ENCODE results near the gene CENPP. TPM values are rescaled to one million over a fixed set of nuclear protein-coding genes. Genes with fewer than 3 reads are reported as not detected.

Gene CENPP
- total RNA-seq, 1 donor from 2014 or later = 1.9 TPM

DNA sequence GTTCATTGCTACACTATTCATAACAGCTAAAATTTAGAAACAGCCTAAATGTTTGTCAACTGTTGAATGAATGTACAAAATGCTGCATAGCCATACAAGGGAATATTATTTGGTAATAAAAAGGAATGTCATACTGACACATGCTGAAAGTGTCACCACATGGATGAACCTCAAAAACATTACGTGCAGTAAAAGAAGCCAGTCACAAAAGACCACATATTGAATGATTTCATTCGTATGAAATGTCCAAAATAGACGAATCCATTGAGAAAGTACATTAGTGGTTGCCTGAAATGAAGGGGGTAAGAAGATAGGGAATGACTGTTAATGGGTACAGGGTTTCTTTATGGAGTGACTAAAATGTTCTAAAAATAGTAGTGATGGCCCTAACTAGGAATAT is 221.6 kb downstream of the CENPP start:
- Histone ChIP-seq H2AFZ (ENCODE audit: low read depth, low read length) (no peak overlapping the region), H3K27me3 (ENCODE audit: insufficient read depth, low read length) (no peaks in the 10 kb centered on the region), H3K27ac (ENCODE audit: low read depth, low read length) (no peak overlapping the region), H3K9me3 (ENCODE audit: insufficient read depth, low read depth, low read length) (no peaks in the 10 kb centered on the region), H3K79me2 (ENCODE audit: insufficient read depth, low read length) (no peaks in the 10 kb centered on the region), H3K4me1 (ENCODE audit: insufficient read depth, low read length) (no peaks in the 10 kb centered on the region), H3K4me2 (ENCODE audit: low read length) (no peak overlapping the region), H3K9ac (ENCODE audit: low read length) (no peak overlapping the region), H3K36me3 (ENCODE audit: insufficient read depth, low read length) (no peaks in the 10 kb centered on the region), H4K20me1 (ENCODE audit: insufficient read depth, low read length) (no peaks in the 10 kb centered on the region), H3K4me3 (ENCODE audit: insufficient read depth, low read depth, low read length) (no peak overlapping the region)
- H3K27ac Mint-ChIP-seq (ENCODE audit: unreplicated experiment) = no peak overlapping the region
- TF ChIP-seq, protein P1, sequence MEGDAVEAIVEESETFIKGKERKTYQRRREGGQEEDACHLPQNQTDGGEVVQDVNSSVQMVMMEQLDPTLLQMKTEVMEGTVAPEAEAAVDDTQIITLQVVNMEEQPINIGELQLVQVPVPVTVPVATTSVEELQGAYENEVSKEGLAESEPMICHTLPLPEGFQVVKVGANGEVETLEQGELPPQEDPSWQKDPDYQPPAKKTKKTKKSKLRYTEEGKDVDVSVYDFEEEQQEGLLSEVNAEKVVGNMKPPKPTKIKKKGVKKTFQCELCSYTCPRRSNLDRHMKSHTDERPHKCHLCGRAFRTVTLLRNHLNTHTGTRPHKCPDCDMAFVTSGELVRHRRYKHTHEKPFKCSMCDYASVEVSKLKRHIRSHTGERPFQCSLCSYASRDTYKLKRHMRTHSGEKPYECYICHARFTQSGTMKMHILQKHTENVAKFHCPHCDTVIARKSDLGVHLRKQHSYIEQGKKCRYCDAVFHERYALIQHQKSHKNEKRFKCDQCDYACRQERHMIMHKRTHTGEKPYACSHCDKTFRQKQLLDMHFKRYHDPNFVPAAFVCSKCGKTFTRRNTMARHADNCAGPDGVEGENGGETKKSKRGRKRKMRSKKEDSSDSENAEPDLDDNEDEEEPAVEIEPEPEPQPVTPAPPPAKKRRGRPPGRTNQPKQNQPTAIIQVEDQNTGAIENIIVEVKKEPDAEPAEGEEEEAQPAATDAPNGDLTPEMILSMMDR (IDR thresholded peaks at IDR 0.05; ENCODE audit: insufficient read depth, low read depth, low read length) = no peak
- TF ChIP-seq EZH2 (IDR thresholded peaks at IDR 0.05; ENCODE audit: insufficient read depth, low read length) = no peak
- no peaks in the 10 kb centered on the region for H3K4me1 Mint-ChIP-seq (ENCODE audit: low read depth, unreplicated experiment)
- DNase-seq (ENCODE audit: low read depth) = no peak
- H3K36me3 Mint-ChIP-seq (ENCODE audit: low read depth, unreplicated experiment) = no peaks in the 10 kb centered on the region
- FAIRE-seq = no peak
- H3K9me3 Mint-ChIP-seq (ENCODE audit: unreplicated experiment) = no peaks in the 10 kb centered on the region
- H3K27me3 Mint-ChIP-seq (ENCODE audit: low read depth, unreplicated experiment) = no peaks in the 10 kb centered on the region
- H3K4me3 Mint-ChIP-seq (ENCODE audit: unreplicated experiment) = no peak overlapping the region

DNA sequence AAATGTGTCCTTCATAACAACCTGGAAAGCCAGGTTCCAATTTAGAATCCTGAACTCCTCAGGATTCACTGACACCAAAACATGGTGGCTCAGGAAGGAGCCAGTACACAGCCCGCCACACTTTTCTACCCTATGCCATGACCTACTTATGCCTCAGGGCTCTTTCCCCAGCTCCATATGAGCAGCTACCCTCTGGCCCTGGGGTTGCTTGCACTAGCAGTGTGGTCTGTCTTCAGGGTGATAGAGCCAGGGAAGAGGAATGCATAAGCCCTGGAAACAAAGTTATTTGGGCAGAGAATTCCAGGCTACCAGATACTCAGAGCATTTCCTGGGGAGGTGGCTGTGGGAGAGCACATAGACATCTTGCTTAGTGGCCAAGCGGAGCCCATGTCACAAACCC is 225.0 kb downstream of the CENPP start:
- Histone ChIP-seq H3K4me2 (ENCODE audit: low read length) (no peak overlapping the region), H3K4me1 (ENCODE audit: insufficient read depth, low read length) (no peaks in the 10 kb centered on the region), H4K20me1 (ENCODE audit: insufficient read depth, low read length) (no peaks in the 10 kb centered on the region), H3K9me3 (ENCODE audit: insufficient read depth, low read depth, low read length) (no peaks in the 10 kb centered on the region), H3K79me2 (ENCODE audit: insufficient read depth, low read length) (no peaks in the 10 kb centered on the region), H3K9ac (ENCODE audit: low read length) (no peak overlapping the region), H3K36me3 (ENCODE audit: insufficient read depth, low read length) (no peaks in the 10 kb centered on the region), H3K27ac (ENCODE audit: low read depth, low read length) (no peak overlapping the region), H2AFZ (ENCODE audit: low read depth, low read length) (no peak overlapping the region), H3K4me3 (ENCODE audit: insufficient read depth, low read depth, low read length) (no peak overlapping the region), H3K27me3 (ENCODE audit: insufficient read depth, low read length) (no peaks in the 10 kb centered on the region)
- no peak for DNase-seq (ENCODE audit: low read depth)
- Mint-ChIP-seq H3K4me1 (ENCODE audit: low read depth, unreplicated experiment) (no peaks in the 10 kb centered on the region), H3K27ac (ENCODE audit: unreplicated experiment) (no peak overlapping the region), H3K27me3 (ENCODE audit: low read depth, unreplicated experiment) (no peaks in the 10 kb centered on the region), H3K9me3 (ENCODE audit: unreplicated experiment) (no peaks in the 10 kb centered on the region), H3K36me3 (ENCODE audit: low read depth, unreplicated experiment) (no peaks in the 10 kb centered on the region), H3K4me3 (ENCODE audit: unreplicated experiment) (no peak overlapping the region)
- FAIRE-seq = no peak
- TF ChIP-seq EZH2 (IDR thresholded peaks at IDR 0.05; ENCODE audit: insufficient read depth, low read length) = no peak
- TF ChIP-seq, protein P1 (IDR thresholded peaks at IDR 0.05; ENCODE audit: insufficient read depth, low read depth, low read length) = no peak

DNA sequence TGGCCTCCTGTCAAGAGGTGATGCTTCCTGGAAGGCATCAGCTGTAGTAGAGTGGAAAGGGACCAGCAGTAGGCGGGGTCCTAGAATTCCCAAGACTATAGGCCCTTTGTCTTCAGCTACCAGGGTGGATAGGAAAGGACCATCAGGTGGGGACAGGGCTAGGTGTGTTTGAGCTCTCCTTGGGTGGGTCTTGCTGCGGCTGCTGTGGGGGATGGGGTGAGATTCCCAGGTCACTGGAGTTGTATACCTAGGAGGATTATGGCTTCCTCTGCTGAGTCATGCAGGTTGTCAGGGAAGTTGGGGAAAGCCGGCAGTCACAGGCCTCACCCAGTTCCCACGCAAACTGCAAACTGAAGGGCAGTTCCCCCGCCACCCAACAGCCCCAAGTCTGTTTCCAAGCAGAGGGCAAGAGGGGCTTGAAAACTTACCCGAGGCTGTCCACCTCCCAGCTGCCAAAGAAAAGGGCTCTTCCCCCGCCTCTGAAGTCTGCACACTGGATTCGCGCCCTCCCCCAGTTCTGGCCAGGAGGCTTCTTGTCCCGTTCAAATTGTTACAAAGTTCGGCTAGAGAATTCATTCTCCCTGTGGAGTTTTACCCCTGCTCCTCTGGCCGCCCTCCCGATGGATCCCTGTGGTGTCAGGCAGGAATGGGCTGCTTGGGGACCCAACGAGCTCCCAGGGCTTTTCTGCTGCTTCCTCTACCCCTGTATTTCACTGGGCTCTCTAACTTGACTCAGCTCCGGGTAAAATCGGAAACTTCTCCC is 233.0 kb downstream of the CENPP start:
- no peaks in the 10 kb centered on the region for H3K9me3 ChIP-seq (ENCODE audit: insufficient read depth, low read depth, low read length)
- H3K27me3 Mint-ChIP-seq (ENCODE audit: low read depth, unreplicated experiment) = no peaks in the 10 kb centered on the region
- no peaks in the 10 kb centered on the region for H3K36me3 Mint-ChIP-seq (ENCODE audit: low read depth, unreplicated experiment)
- H3K4me3 Mint-ChIP-seq (ENCODE audit: unreplicated experiment) = no peak overlapping the region
- peaks cover 5% of the 10 kb centered on the region for H3K4me1 Mint-ChIP-seq (ENCODE audit: low read depth, unreplicated experiment)
- H3K27ac ChIP-seq (ENCODE audit: low read depth, low read length) = no peak overlapping the region
- no peak for TF ChIP-seq EZH2 (IDR thresholded peaks at IDR 0.05; ENCODE audit: insufficient read depth, low read length)
- TF ChIP-seq, protein P1 (IDR thresholded peaks at IDR 0.05; ENCODE audit: insufficient read depth, low read depth, low read length) = no peak
- H3K4me1 ChIP-seq (ENCODE audit: insufficient read depth, low read length) = peaks cover 10% of the 10 kb centered on the region
- no peak overlapping the region for H3K4me3 ChIP-seq (ENCODE audit: insufficient read depth, low read depth, low read length)
- peaks cover 2% of the 10 kb centered on the region for H3K9me3 Mint-ChIP-seq (ENCODE audit: unreplicated experiment)
- no peaks in the 10 kb centered on the region for H4K20me1 ChIP-seq (ENCODE audit: insufficient read depth, low read length)
- no peak overlapping the region for H3K27ac Mint-ChIP-seq (ENCODE audit: unreplicated experiment)
- no peak overlapping the region for H3K9ac ChIP-seq (ENCODE audit: low read length)
- no peaks in the 10 kb centered on the region for H3K36me3 ChIP-seq (ENCODE audit: insufficient read depth, low read length)
- DNase-seq (ENCODE audit: low read depth) (no peak), FAIRE-seq (no peak)
- H3K79me2 ChIP-seq (ENCODE audit: insufficient read depth, low read length) = no peaks in the 10 kb centered on the region
- H3K27me3 ChIP-seq (ENCODE audit: insufficient read depth, low read length) = no peaks in the 10 kb centered on the region
- H3K4me2 ChIP-seq (ENCODE audit: low read length) = no peak overlapping the region
- no peak overlapping the region for H2AFZ ChIP-seq (ENCODE audit: low read depth, low read length)

All from astrocyte (in vitro differentiated cells and primary cell).